ENCODE measurements around the gene ZFYVE9. TPM values are rescaled to one million over a fixed set of nuclear protein-coding genes. Genes with fewer than 3 reads are reported as not detected.

Gene ZFYVE9
- total RNA-seq, 2 experiments from 2014 or later, result 4.3 to 4.7 TPM

DNA sequence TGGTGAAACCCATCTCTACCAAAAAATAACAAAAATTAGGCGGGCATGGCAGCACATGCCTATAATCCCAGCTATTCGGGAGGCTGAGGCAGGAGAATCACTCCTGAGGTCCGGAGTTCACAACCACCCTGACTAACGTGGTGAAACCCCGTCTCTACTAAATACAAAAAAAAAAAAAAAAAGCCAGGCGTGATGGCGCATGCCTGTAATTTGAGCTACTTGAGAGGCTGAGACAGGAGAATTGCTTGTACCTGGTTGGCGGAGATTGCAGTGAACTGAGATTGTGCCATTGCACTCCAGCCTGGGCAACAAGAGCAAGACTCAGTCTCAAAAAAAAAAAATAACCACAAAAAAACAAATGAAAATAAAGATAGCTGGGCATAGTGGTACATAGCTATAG lies 181.8 kb downstream of the ZFYVE9 start:
- CTCF ChIA-PET, result interaction anchor here (0.6 to 0.7 kb wide), 2 partner anchors 12 to 227 kb away, joined by 3 read pairs; no protein-coding TSS in a partner anchor
- ATAC-seq, result no peak

DNA sequence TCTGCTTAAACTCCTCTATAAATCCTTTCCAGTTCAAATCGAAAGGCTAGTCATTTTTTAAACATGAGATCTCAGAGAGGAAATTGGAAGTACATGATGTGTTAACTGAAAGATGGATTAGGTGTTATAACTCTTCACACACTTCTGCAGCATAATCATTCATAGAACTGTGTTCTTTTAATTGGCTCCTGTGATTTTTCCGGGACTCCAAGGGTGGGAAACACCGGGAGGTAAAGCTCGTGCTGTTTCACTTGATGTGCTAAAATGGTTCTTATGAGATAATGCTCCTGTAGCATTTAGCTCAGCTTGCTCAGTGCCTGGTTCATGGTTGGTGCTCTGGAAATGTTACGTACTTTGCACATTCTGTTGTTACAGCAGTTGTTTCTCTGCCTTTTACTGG lies 183.9 kb downstream of the ZFYVE9 start:
- H3K36me3 Mint-ChIP-seq (ENCODE audit: low read depth), result peaks cover 2% of the 10 kb centered on the region
- no peak overlapping the region for H3K27ac Mint-ChIP-seq
- no peak for ATAC-seq
- no peaks in the 10 kb centered on the region for H3K27me3 Mint-ChIP-seq
- no peaks in the 10 kb centered on the region for H3K9me3 Mint-ChIP-seq (ENCODE audit: low read depth)
- H3K4me3 Mint-ChIP-seq, result no peak overlapping the region
- DNase-seq, result no peak
- ChIA-PET POLR2A (no interaction called here), CTCF (interaction anchor here (0.6 kb wide), 1 partner anchor 11 kb away, joined by 3 read pairs; no protein-coding TSS in a partner anchor)
- intact Hi-C loops (cut with DNase I, micrococcal nuclease), result no loop called here
- no peaks in the 10 kb centered on the region for H3K4me1 Mint-ChIP-seq

More for the DNA sequence above, 181.8 kb downstream of the ZFYVE9 start:
- H3K27ac Mint-ChIP-seq, result no peak overlapping the region
- no peaks in the 10 kb centered on the region for H3K9me3 Mint-ChIP-seq (ENCODE audit: low read depth)
- peaks cover 2% of the 10 kb centered on the region for H3K36me3 Mint-ChIP-seq (ENCODE audit: low read depth)
- H3K4me3 Mint-ChIP-seq, result no peak overlapping the region
- no peaks in the 10 kb centered on the region for H3K4me1 Mint-ChIP-seq
- intact Hi-C loops (cut with DNase I, micrococcal nuclease), result no loop called here
- POLR2A ChIA-PET, result interaction anchor here (0.7 kb wide), 1 partner anchor 42 kb away, joined by 3 read pairs; the partner anchor contains the start of gene CC2D1B
- no peak for DNase-seq
- H3K27me3 Mint-ChIP-seq, result no peaks in the 10 kb centered on the region

DNA sequence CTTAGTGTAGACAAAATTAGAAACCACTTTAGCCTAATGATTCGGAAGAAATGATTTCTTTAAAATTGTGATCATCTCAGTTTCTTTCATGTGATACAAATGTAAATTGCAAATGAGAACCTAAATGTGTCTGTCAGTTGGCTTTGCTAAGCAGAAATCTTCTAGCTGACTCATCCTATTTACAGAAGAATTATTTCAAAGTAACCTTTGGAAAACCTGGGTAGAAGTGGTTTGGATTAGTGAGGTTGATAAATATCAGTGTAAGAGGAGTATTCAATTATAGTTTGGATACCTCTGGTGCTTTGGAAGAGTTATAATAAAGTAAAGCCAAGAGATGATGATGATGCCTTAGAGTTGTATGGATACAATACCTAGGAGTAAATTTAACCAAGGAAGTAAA lies 186.7 kb downstream of the ZFYVE9 start:
- no peaks in the 10 kb centered on the region for H3K27me3 Mint-ChIP-seq
- H3K4me3 Mint-ChIP-seq, result no peak overlapping the region
- intact Hi-C loops (cut with DNase I, micrococcal nuclease), result no loop called here
- ATAC-seq (no peak), DNase-seq (no peak)
- H3K4me1 Mint-ChIP-seq, result no peaks in the 10 kb centered on the region
- ChIA-PET CTCF (interaction anchor here (0.7 kb wide), 1 partner anchor 213 kb away, joined by 3 read pairs; no protein-coding TSS in a partner anchor), POLR2A (no interaction called here)
- H3K36me3 Mint-ChIP-seq (ENCODE audit: low read depth), result no peaks in the 10 kb centered on the region
- H3K9me3 Mint-ChIP-seq (ENCODE audit: low read depth), result no peaks in the 10 kb centered on the region
- no peak overlapping the region for H3K27ac Mint-ChIP-seq

DNA sequence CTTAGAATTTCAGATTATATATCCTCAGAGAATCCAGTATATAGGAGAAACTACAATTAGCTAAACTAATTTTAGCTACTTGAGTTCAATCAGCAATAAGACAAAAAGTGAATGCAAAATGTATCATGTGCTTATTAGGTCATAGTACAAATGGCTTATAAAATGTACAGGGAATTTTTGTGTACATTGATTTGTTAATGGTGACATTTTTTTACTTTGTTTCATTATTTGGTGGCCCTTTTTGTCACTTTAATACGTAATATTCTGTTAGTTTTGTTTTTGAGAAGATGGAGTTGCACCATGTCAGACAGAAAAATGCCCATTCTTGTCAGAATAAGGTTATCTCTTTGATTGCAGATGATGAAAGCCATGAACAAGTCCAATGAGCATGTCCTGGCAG lies 190.5 kb downstream of the ZFYVE9 start:
- no peak for ATAC-seq
- no peaks in the 10 kb centered on the region for H3K27me3 Mint-ChIP-seq

DNA sequence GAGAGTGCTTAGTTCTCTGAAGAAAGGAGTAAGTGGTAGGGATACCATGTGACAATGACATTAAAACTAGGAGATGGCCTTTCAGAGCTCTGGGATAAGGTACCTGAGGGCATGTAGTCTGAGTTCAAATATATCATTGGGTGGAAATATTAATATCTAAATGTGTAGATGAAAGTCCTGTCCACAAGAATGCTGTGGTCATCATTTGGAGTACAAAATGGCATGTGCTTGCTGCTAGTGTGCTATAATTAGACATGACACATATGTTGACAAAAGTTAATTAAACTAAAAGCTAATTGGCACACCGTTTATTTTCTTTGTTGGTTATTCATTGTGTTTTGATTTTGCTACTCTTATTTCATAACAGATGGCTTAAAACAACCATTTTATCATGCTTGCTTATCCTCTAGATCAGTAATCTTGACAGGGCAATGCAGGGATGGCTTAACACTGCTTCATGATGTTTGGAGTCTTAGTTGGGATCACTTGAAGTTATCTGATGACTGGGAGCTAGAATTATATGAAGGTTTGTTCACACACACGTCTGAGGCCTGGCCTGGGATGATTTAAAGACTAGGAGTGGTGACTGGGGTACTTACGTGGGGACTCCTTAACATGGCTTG lies 193.1 kb downstream of the ZFYVE9 start:
- Mint-ChIP-seq H3K27ac (no peak overlapping the region), H3K27me3 (no peaks in the 10 kb centered on the region), H3K4me3 (no peak overlapping the region), H3K36me3 (ENCODE audit: low read depth) (no peaks in the 10 kb centered on the region), H3K9me3 (ENCODE audit: low read depth) (no peaks in the 10 kb centered on the region), H3K4me1 (no peaks in the 10 kb centered on the region)
- ATAC-seq (no peak), DNase-seq (no peak)
- CTCF ChIA-PET, result no interaction called here
- POLR2A ChIA-PET, result no interaction called here
- intact Hi-C loops (cut with DNase I, micrococcal nuclease), result loop anchor here in 1 of 2 experiments (5.0 kb wide), 1 partner anchor 52 kb away; no protein-coding TSS in a partner anchor

More for the DNA sequence above, 190.5 kb downstream of the ZFYVE9 start:
- H3K4me3 Mint-ChIP-seq, result no peak overlapping the region
- no peaks in the 10 kb centered on the region for H3K9me3 Mint-ChIP-seq (ENCODE audit: low read depth)
- ChIA-PET POLR2A (no interaction called here), CTCF (no interaction called here)
- H3K27ac Mint-ChIP-seq, result no peak overlapping the region
- no peaks in the 10 kb centered on the region for H3K4me1 Mint-ChIP-seq
- DNase-seq, result no peak
- intact Hi-C loops (cut with DNase I, micrococcal nuclease), result no loop called here
- H3K36me3 Mint-ChIP-seq (ENCODE audit: low read depth), result no peaks in the 10 kb centered on the region

DNA sequence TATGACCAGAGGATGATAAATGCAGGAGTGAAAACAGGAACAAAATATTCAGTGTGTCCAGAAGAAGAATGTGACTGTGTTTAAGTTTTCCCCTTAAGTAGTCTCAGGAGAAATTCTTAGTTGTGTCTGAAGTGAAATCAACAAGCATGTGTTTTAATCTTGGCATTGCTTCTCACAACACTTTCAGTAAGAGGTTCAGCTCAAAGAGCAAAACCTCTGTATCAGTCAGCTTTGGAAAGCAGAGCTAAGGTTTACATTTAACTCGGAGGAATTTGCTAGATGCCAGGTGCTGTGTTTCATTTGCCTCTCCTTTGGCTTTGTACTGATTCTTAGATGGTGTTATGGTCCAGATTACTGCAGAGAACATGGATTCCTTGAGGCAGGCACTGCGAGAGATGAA lies 195.6 kb downstream of the ZFYVE9 start:
- ATAC-seq (no peak), DNase-seq (no peak)
- H3K4me3 Mint-ChIP-seq, result no peak overlapping the region
- no peaks in the 10 kb centered on the region for H3K36me3 Mint-ChIP-seq (ENCODE audit: low read depth)
- POLR2A ChIA-PET, result no interaction called here
- H3K27ac Mint-ChIP-seq, result no peak overlapping the region
- CTCF ChIA-PET, result no interaction called here
- H3K4me1 Mint-ChIP-seq, result no peaks in the 10 kb centered on the region
- no peaks in the 10 kb centered on the region for H3K9me3 Mint-ChIP-seq (ENCODE audit: low read depth)
- H3K27me3 Mint-ChIP-seq, result no peaks in the 10 kb centered on the region
- intact Hi-C loops (cut with DNase I, micrococcal nuclease), result loop anchor here in 1 of 2 experiments (5.0 kb wide), 1 partner anchor 50 kb away; no protein-coding TSS in a partner anchor

DNA sequence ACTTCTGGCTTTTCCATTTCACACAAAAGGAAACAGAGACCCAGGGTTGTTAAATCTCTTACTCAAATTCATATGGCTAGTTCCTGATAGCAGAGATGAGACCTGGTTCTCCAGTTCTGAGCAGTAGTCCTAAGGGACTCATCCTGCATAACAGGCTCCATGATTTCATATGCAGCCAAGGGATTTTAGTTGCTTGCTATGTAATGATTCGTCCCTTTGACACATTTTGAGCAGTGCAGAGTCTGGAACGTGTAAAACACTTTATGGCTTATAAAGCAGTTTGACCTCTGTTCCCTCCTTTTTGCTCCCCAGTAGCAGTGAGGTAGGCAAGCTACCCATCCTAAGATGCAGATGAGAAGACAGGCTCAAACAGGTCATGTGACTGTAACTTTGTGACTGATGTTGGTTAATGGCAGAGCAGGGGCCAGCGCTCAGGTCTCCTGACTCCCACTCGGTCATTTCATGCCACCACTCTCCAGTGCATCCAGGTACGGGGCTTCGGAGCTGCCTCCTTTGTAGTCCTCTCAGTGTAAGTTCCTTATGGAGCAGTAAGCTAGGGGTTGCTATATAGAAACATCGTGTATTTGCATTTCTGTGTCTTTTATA lies 199.9 kb downstream of the ZFYVE9 start:
- Mint-ChIP-seq H3K36me3 (ENCODE audit: low read depth) (peaks cover 3% of the 10 kb centered on the region), H3K4me1 (no peaks in the 10 kb centered on the region), H3K27ac (no peak overlapping the region), H3K9me3 (ENCODE audit: low read depth) (no peaks in the 10 kb centered on the region), H3K4me3 (no peak overlapping the region), H3K27me3 (no peaks in the 10 kb centered on the region)
- intact Hi-C loops (cut with DNase I, micrococcal nuclease), result no loop called here
- no peak for DNase-seq
- POLR2A ChIA-PET, result no interaction called here
- CTCF ChIA-PET, result interaction anchor here (0.7 to 0.8 kb wide), 3 partner anchors 9 to 491 kb away, joined by 3 to 4 read pairs (median 4); no protein-coding TSS in a partner anchor
- no peak for ATAC-seq

DNA sequence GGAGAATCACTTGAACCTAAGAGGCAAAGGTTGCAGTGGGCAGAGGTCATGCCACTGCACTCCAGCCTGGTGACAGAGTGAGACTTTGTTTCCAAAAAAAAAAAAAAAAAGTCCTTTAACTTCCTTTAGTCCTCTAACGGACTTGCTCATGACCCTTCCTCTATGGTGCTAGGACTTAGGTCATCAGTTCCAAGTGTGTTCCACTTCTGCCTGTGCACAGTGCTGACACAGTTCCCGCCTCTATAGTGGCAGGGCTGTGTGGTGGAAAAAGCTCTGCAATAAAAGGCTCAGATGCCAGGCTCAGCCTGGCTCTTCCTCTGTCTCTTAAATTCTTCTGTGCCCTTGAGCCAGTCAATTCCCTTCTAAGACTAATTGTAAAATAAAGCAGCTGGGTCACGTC lies 202.1 kb downstream of the ZFYVE9 start:
- intact Hi-C loops (cut with DNase I, micrococcal nuclease), result no loop called here
- ATAC-seq (no peak), DNase-seq (no peak)
- CTCF ChIA-PET, result interaction anchor here (0.6 kb wide), 1 partner anchor 326 kb away, joined by 4 read pairs; no protein-coding TSS in a partner anchor
- H3K27ac Mint-ChIP-seq, result no peak overlapping the region
- no peaks in the 10 kb centered on the region for H3K4me1 Mint-ChIP-seq
- POLR2A ChIA-PET, result interaction anchor here (0.6 kb wide), 1 partner anchor 301 kb away, joined by 8 read pairs; no protein-coding TSS in a partner anchor
- H3K9me3 Mint-ChIP-seq (ENCODE audit: low read depth), result no peaks in the 10 kb centered on the region
- peaks cover 3% of the 10 kb centered on the region for H3K36me3 Mint-ChIP-seq (ENCODE audit: low read depth)
- H3K4me3 Mint-ChIP-seq, result no peak overlapping the region
- no peaks in the 10 kb centered on the region for H3K27me3 Mint-ChIP-seq

DNA sequence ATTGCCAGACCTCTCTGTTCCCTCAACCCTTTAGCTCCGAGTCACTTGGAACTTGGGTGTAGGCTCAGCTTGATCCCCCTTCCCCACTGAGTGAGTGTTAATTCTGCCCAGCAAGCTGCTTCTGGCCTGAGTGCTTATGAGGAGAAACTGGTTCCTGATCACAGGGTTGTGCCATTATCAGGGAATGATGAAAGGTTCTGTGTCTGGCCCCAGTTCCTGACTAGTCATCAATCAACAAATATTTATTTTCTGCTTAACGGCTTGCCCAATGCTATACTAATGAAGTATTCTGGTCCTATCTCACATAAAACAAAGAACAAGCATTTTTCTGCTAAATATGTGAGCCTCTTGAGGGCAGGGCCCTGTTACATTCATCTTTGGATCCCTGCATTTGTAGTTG lies 203.4 kb downstream of the ZFYVE9 start:
- ATAC-seq (no peak), DNase-seq (no peak)
- Mint-ChIP-seq H3K4me3 (no peak overlapping the region), H3K4me1 (no peaks in the 10 kb centered on the region), H3K27me3 (no peaks in the 10 kb centered on the region), H3K27ac (no peak overlapping the region), H3K9me3 (ENCODE audit: low read depth) (no peaks in the 10 kb centered on the region), H3K36me3 (ENCODE audit: low read depth) (peaks cover 3% of the 10 kb centered on the region)
- ChIA-PET CTCF (interaction anchor here (0.7 kb wide), 1 partner anchor 333 kb away, joined by 3 read pairs; no protein-coding TSS in a partner anchor), POLR2A (no interaction called here)
- intact Hi-C loops (cut with DNase I, micrococcal nuclease), result no loop called here

DNA sequence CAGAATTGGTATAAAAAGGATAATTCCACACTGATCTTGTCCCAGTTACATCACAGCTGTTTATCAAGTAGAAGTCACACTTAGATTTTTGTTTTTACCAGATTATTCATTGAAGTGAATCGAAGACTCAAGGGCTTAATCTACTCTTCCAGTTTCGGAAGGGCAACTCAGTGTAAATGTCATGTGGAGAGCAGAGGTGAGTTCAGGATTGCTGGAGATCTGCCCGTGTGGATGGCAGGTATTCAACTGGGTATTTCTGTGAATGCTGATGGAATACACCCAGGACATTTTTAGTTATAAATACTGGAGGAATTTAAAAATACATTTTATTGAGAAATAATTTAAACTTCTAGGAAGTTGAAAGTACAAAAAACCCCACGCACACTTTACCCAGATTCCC lies 204.8 kb downstream of the ZFYVE9 start:
- Mint-ChIP-seq H3K9me3 (ENCODE audit: low read depth) (no peaks in the 10 kb centered on the region), H3K4me1 (no peaks in the 10 kb centered on the region), H3K27ac (no peak overlapping the region), H3K36me3 (ENCODE audit: low read depth) (peaks cover 5% of the 10 kb centered on the region), H3K4me3 (no peak overlapping the region), H3K27me3 (no peaks in the 10 kb centered on the region)
- no peak for ATAC-seq
- intact Hi-C loops (cut with DNase I, micrococcal nuclease), result no loop called here
- POLR2A ChIA-PET, result no interaction called here
- CTCF ChIA-PET, result interaction anchor here (0.6 kb wide), 1 partner anchor 50 kb away, joined by 3 read pairs; no protein-coding TSS in a partner anchor
- no peak for DNase-seq

DNA sequence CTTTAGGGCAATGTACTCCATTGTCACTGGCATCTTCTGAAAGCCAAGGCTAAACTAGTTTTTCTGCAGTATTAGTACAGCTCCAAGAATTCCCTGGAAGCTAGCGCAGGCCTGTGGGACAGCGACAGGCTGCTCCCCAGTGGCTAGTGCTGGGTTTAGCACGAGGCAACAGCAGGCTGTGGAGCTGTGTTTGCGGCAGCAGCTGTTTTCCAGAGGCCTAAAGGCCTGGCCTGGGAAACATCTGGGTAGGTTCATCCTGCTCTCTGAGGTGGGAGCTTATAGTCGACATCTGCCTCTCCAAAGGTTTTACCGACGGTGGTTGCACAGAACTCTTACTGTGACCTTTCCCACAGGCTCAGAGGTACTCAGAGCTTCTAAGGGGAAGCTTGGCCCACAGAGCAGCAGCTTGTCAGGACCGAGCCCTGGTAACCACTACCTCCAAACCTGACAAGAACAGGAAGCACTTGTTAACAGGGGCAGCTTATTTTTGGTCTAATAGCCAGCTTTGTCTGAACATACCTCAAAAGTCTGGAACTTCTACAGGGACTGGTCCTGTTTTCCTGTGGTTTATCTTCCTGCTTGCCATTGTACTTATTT lies 206.9 kb downstream of the ZFYVE9 start:
- CTCF ChIA-PET, result interaction anchor here (0.6 to 1.2 kb wide), 2 partner anchors 16 to 93 kb away, joined by 3 to 4 read pairs; no protein-coding TSS in a partner anchor
- Mint-ChIP-seq H3K27ac (peak overlapping the region; percentile 42), H3K4me1 (no peaks in the 10 kb centered on the region), H3K36me3 (ENCODE audit: low read depth) (peaks cover 9% of the 10 kb centered on the region), H3K4me3 (no peak overlapping the region), H3K9me3 (ENCODE audit: low read depth) (no peaks in the 10 kb centered on the region), H3K27me3 (no peaks in the 10 kb centered on the region)
- intact Hi-C loops (cut with DNase I, micrococcal nuclease), result no loop called here
- DNase-seq (no peak), ATAC-seq (no peak)
- POLR2A ChIA-PET, result interaction anchor here (0.6 kb wide), 1 partner anchor 46 kb away, joined by 4 read pairs; no protein-coding TSS in a partner anchor
